ENCODE data around the gene PHLDA2. TPM values are rescaled to one million over a fixed set of nuclear protein-coding genes. Genes with fewer than 3 reads are reported as not detected.

PHLDA2 gene
- total and polyA plus RNA-seq, 2 donors (not counting 1 experiment from before 2014, with no cell fraction given) = 1.4 TPM; not detected in 1

DNA sequence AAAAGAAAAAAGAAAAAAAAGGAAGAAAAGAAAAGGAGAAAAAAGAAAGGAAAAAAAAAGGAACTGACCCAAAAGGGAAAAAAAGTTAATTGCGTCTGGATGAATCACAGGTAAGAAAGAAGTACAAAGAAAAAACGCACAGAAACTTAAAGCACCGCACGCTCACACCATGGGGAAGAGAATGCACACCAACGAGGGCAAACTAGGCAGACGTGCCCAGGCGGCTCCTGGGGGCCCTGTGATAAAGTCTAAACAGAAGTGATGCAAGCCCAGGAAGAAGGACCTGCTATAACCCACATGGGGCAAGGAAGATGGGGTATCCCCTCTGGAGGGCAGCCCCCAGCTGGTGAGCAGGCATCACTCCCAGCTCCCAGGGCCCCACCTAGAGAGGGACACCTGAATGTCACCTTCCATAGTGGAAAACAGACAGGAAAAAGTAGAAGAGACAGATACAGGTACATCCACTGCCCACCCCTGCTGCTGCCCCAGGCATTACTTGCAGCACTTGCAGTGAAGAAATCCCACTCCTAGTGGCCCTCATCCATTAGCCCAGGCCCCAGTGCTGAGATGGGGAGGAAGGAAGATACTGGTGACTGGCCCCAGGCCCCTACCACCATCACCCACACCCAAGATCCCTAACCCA is 34.0 kb upstream of the PHLDA2 start:
- ChIA-PET POLR2A (no interaction called here), CTCF (no interaction called here)
- WGBS (ENCODE audit: insufficient coverage) = 94% methylated on average over 6 of the region's 7 CpGs
- peaks cover 3% of the 10 kb centered on the region for H3K4me1 Mint-ChIP-seq
- H3K27me3 ChIP-seq (replicated peaks in 1 of 4; ENCODE audit: control extremely low read depth in 1 of 4, control insufficient read depth in 3 of 4, insufficient read depth in 4 of 4, low read length in 3 of 4) = no peaks in the 10 kb centered on the region
- no peaks in the 10 kb centered on the region for H3K9me3 Mint-ChIP-seq (ENCODE audit: insufficient read depth)
- ATAC-seq (ENCODE audit: low read depth) = no peak
- H3K27ac Mint-ChIP-seq = no peak overlapping the region
- DNase-seq = no peak
- H2AFZ ChIP-seq (ENCODE audit: insufficient read depth, low read depth, low read length, poor library complexity, severe bottlenecking) = no peak overlapping the region
- H3K4me2 ChIP-seq (replicated peaks; ENCODE audit: low read depth, low read length, poor library complexity, severe bottlenecking) = no peak overlapping the region
- H3K4me1 ChIP-seq (ENCODE audit: control insufficient read depth in 2 of 2, insufficient read depth in 2 of 2, low read length in 2 of 2) = no peaks in the 10 kb centered on the region
- H3K9me3 ChIP-seq (ENCODE audit: control extremely low read depth in 1 of 3, control insufficient read depth in 2 of 3, insufficient read depth in 1 of 3, low read length in 2 of 3) = no peaks in the 10 kb centered on the region
- no peak overlapping the region for H3K4me3 ChIP-seq (ENCODE audit: control extremely low read depth in 1 of 5, extremely low read depth in 1 of 5, insufficient read depth in 1 of 5, low read depth in 2 of 5, low read length in 4 of 5)
- TF ChIP-seq EZH2 (IDR thresholded peaks at IDR 0.05; ENCODE audit: borderline replicate concordance, insufficient read depth, low read depth, low read length, poor library complexity, severe bottlenecking) = no peak
- TF ChIP-seq, protein P1, sequence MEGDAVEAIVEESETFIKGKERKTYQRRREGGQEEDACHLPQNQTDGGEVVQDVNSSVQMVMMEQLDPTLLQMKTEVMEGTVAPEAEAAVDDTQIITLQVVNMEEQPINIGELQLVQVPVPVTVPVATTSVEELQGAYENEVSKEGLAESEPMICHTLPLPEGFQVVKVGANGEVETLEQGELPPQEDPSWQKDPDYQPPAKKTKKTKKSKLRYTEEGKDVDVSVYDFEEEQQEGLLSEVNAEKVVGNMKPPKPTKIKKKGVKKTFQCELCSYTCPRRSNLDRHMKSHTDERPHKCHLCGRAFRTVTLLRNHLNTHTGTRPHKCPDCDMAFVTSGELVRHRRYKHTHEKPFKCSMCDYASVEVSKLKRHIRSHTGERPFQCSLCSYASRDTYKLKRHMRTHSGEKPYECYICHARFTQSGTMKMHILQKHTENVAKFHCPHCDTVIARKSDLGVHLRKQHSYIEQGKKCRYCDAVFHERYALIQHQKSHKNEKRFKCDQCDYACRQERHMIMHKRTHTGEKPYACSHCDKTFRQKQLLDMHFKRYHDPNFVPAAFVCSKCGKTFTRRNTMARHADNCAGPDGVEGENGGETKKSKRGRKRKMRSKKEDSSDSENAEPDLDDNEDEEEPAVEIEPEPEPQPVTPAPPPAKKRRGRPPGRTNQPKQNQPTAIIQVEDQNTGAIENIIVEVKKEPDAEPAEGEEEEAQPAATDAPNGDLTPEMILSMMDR (IDR thresholded peaks at IDR 0.05) = no peak
- no peak overlapping the region for H3K4me3 Mint-ChIP-seq
- no peaks in the 10 kb centered on the region for H3K27me3 Mint-ChIP-seq
- H3K9ac ChIP-seq (ENCODE audit: low read length) = no peak overlapping the region
- peaks cover 40% of the 10 kb centered on the region for H3K79me2 ChIP-seq (ENCODE audit: control insufficient read depth, insufficient read depth, low read length)
- H3K27ac ChIP-seq (ENCODE audit: low read length in 2 of 2) = no peak overlapping the region
- intact Hi-C loops (cut with micrococcal nuclease) = no loop called here
- peaks cover 14 to 90% of the 10 kb centered on the region in 2 experiments for H3K36me3 ChIP-seq (replicated peaks in 1 of 2; ENCODE audit: control extremely low read depth in 1 of 2, control insufficient read depth in 1 of 2, extremely low read depth in 1 of 2, insufficient read depth in 2 of 2, low read length in 1 of 2)
- H4K20me1 ChIP-seq (ENCODE audit: control insufficient read depth, insufficient read depth, low read length, poor library complexity, severe bottlenecking) = peaks cover 78% of the 10 kb centered on the region

DNA sequence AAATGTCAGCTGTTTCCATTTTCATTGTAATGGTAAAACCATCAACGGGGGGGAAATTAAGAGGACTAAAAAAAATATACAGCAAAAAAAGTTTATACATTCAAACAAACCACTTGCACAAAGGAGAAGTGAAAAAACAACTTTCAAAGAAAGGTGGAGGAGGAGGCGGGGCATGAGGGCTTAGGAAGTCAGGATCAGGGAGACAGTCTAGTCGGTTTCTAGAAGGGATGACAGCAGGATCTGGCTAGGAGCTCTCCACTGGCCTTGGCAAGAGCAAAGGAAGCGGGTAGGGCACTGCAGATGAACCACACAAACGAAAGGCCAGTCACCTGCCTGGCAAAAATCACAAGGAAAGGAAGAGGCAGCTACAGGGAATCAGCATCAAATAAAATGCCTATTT is 31.9 kb upstream of the PHLDA2 start:
- Histone ChIP-seq H3K27ac (ENCODE audit: low read length in 2 of 2) (no peak overlapping the region), H3K27me3 (replicated peaks in 1 of 4; ENCODE audit: control extremely low read depth in 1 of 4, control insufficient read depth in 3 of 4, insufficient read depth in 4 of 4, low read length in 3 of 4) (no peaks in the 10 kb centered on the region), H2AFZ (ENCODE audit: insufficient read depth, low read depth, low read length, poor library complexity, severe bottlenecking) (no peak overlapping the region), H3K9me3 (ENCODE audit: control extremely low read depth in 1 of 3, control insufficient read depth in 2 of 3, insufficient read depth in 1 of 3, low read length in 2 of 3) (no peaks in the 10 kb centered on the region), H3K4me2 (replicated peaks; ENCODE audit: low read depth, low read length, poor library complexity, severe bottlenecking) (no peak overlapping the region), H3K4me3 (ENCODE audit: control extremely low read depth in 1 of 5, extremely low read depth in 1 of 5, insufficient read depth in 1 of 5, low read depth in 2 of 5, low read length in 4 of 5) (no peak overlapping the region), H4K20me1 (ENCODE audit: control insufficient read depth, insufficient read depth, low read length, poor library complexity, severe bottlenecking) (peaks cover 71% of the 10 kb centered on the region), H3K36me3 (replicated peaks in 1 of 2; ENCODE audit: control extremely low read depth in 1 of 2, control insufficient read depth in 1 of 2, extremely low read depth in 1 of 2, insufficient read depth in 2 of 2, low read length in 1 of 2) (peaks cover 14 to 94% of the 10 kb centered on the region in 2 experiments), H3K4me1 (ENCODE audit: control insufficient read depth in 2 of 2, insufficient read depth in 2 of 2, low read length in 2 of 2) (no peaks in the 10 kb centered on the region), H3K79me2 (ENCODE audit: control insufficient read depth, insufficient read depth, low read length) (peaks cover 21% of the 10 kb centered on the region), H3K9ac (ENCODE audit: low read length) (no peak overlapping the region)
- 86% methylated on average over 4 of the region's 5 CpGs for WGBS (ENCODE audit: insufficient coverage)
- TF ChIP-seq EZH2 (IDR thresholded peaks at IDR 0.05; ENCODE audit: borderline replicate concordance, insufficient read depth, low read depth, low read length, poor library complexity, severe bottlenecking) = no peak
- TF ChIP-seq, protein P1 (IDR thresholded peaks at IDR 0.05) = no peak
- peaks cover 3% of the 10 kb centered on the region for H3K4me1 Mint-ChIP-seq
- no peaks in the 10 kb centered on the region for H3K27me3 Mint-ChIP-seq
- intact Hi-C loops (cut with micrococcal nuclease) = no loop called here
- H3K27ac Mint-ChIP-seq = no peak overlapping the region
- ChIA-PET CTCF (interaction anchor here (1.5 to 1.8 kb wide), 2 partner anchors 130 to 428 kb away, joined by 4 to 6 read pairs; no protein-coding TSS in a partner anchor), POLR2A (no interaction called here)
- ATAC-seq (ENCODE audit: low read depth) (no peak), DNase-seq (no peak)
- no peaks in the 10 kb centered on the region for H3K9me3 Mint-ChIP-seq (ENCODE audit: insufficient read depth)
- H3K4me3 Mint-ChIP-seq = no peak overlapping the region

All from B cell (primary cell).